GM21576 (cell line): ENCODE results near the gene RB1.
"Not testable (repeated sequence)": the region's sequence is repeated elsewhere in the genome, so short reads cannot be mapped to it uniquely, and the experiment has no call there.

Experiments used
- ATAC-seq: cut with Tn5 transposase; IDR thresholded peaks from one replicate; pipeline ENCODE4 v1.9.1; 2021; ENCODE audit warnings: mild to moderate bottlenecking, moderate library complexity; ENCODE audit not compliant: unreplicated experiment

The RB1 gene

GRCh38 chr13:48448285-48448958, 144.9 kb downstream of the RB1 start:
- no peak for ATAC-seq

- ATAC-seq, result no peak
Observed at GRCh38 chr13:48448959-48449614, 145.5 kb downstream of the RB1 start.

- no peak for ATAC-seq
Observed at GRCh38 chr13:48449656-48450055, 146.1 kb downstream of the RB1 start.

- ATAC-seq, result not testable (repeated sequence)
Observed at GRCh38 chr13:48451196-48451595, 147.6 kb downstream of the RB1 start.

- ATAC-seq, result no peak
Observed at GRCh38 chr13:48456546-48456945, 153.0 kb downstream of the RB1 start.

GRCh38 chr13:48457578-48458242, 154.2 kb downstream of the RB1 start:
- no peak for ATAC-seq

- ATAC-seq, result no peak
Observed at GRCh38 chr13:48475230-48475629, 171.7 kb downstream of the RB1 start.

- no peak for ATAC-seq
Observed at GRCh38 chr13:48476215-48476614, 172.7 kb downstream of the RB1 start.

- ATAC-seq, result no peak
Observed at GRCh38 chr13:48476686-48477085, 173.1 kb downstream of the RB1 start.

GRCh38 chr13:48477191-48477855, 173.8 kb downstream of the RB1 start:
- ATAC-seq, result peak; percentile 60

- ATAC-seq, result no peak
Observed at GRCh38 chr13:48478391-48478790, 174.8 kb downstream of the RB1 start.

- ATAC-seq, result no peak
Observed at GRCh38 chr13:48483575-48483974, 180.0 kb downstream of the RB1 start.

- no peak for ATAC-seq
Observed at GRCh38 chr13:48485432-48485831, 181.9 kb downstream of the RB1 start.

GRCh38 chr13:48486362-48486761, 182.8 kb downstream of the RB1 start:
- ATAC-seq, result no peak

GRCh38 chr13:48486836-48487235, 183.3 kb downstream of the RB1 start:
- no peak for ATAC-seq

GRCh38 chr13:48487968-48488367, 184.4 kb downstream of the RB1 start:
- ATAC-seq, result no peak

- ATAC-seq, result no peak
Observed at GRCh38 chr13:48488995-48489394, 185.4 kb downstream of the RB1 start.

GRCh38 chr13:48489666-48490065, 186.1 kb downstream of the RB1 start:
- no peak for ATAC-seq

- ATAC-seq, result no peak
Observed at GRCh38 chr13:48490241-48490640, 186.7 kb downstream of the RB1 start.

GRCh38 chr13:48491423-48492095, 188.0 kb downstream of the RB1 start:
- no peak for ATAC-seq

GRCh38 chr13:48492096-48492440, 188.5 kb downstream of the RB1 start:
- peak; percentile 47 for ATAC-seq
